OCI-LY1 (cell line): ENCODE results near the gene IMPACT.

ENCODE experiments used
- EZH2 ChIP-seq: fragments of 200-600 bp; sonication (generic), shearing (Covaris generic); IDR thresholded peaks from 2 replicates; pipeline ENCODE4 v1.8.0; 2017; ENCODE audit warnings: borderline replicate concordance, mixed run types, mild to moderate bottlenecking, antibody characterized with exemption, low read length, moderate library complexity, mixed read lengths
- TF ChIP-seq, protein P1 (sequence below): fragments of 200-600 bp; sonication (generic), shearing (Covaris generic); IDR thresholded peaks from 2 replicates; pipeline ENCODE4 v1.5.1; 2017; ENCODE audit warnings: mild to moderate bottlenecking, antibody characterized with exemption, low read length, moderate library complexity, mixed read lengths

DNA sequence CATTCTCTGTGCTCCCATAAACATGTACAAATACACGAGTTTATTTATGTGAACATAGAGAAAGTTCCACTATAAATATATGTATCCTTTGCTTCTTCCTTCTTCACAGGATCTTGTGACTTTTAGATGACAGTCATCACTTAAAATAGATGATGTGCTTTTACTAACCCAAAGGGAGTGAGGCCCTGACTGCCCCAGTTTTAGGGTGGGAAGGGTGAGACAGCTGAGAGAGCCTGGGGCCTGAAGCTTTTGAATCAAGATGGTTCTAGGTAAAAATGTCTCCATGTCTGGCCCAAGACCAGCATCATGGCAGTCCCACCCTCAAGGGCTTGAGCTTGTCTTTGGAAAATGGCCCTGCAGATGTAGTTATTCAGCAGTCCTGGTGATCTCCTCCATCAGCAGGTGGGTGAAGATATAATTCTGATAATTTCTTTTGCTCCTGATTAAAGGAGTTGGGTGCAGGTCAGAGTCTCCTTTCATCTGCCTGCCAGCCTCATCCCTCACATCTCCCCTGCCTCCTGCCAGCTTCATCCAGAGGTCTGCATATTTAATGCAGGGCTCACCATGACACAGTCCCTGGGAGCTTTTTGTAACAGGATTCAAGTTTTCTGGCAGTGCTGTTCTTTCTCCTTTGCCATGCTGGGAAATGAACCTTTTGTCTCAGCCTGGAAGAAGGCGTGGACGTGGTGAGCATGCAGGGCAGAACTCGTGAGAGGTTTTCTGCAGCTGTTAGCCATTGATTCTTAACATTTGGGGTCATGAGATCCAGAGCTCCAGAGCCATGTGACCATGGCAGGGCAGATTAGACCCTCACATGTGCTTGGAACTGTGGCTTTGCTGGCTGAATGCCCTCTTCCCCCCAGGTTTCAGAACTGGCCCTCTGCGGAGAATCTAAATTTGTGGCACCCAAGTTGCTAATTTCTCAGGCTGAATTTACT lies 36.6 kb downstream of the IMPACT start:
- TF ChIP-seq, protein P1, sequence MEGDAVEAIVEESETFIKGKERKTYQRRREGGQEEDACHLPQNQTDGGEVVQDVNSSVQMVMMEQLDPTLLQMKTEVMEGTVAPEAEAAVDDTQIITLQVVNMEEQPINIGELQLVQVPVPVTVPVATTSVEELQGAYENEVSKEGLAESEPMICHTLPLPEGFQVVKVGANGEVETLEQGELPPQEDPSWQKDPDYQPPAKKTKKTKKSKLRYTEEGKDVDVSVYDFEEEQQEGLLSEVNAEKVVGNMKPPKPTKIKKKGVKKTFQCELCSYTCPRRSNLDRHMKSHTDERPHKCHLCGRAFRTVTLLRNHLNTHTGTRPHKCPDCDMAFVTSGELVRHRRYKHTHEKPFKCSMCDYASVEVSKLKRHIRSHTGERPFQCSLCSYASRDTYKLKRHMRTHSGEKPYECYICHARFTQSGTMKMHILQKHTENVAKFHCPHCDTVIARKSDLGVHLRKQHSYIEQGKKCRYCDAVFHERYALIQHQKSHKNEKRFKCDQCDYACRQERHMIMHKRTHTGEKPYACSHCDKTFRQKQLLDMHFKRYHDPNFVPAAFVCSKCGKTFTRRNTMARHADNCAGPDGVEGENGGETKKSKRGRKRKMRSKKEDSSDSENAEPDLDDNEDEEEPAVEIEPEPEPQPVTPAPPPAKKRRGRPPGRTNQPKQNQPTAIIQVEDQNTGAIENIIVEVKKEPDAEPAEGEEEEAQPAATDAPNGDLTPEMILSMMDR, result no peak
- no peak for TF ChIP-seq EZH2
